K562 (cell line): ENCODE data around the gene EEPD1. TPM values are rescaled to one million over a fixed set of nuclear protein-coding genes. Genes with fewer than 3 reads are reported as not detected.

ENCODE experiments used
- CBX3 ChIP-seq, 2 experiments: IDR thresholded peaks; 1 replicate in 1 of 2; 2 replicates in 1 of 2; pipeline ENCODE4 v1.6.1; 2012; ENCODE audit warnings: inconsistent platforms in 2 of 2, low read length in 2 of 2, borderline replicate concordance in 1 of 2, control low read depth in 1 of 2
- HNRNPK ChIP-seq: fragments of 200-400 bp; formaldehyde crosslinking; IDR thresholded peaks from one replicate; pipeline ENCODE4 v1.6.1; 2018; ENCODE audit warnings: mild to moderate bottlenecking, low read depth, low read length; ENCODE audit not compliant: poor library complexity, severe bottlenecking
- MYC ChIP-seq, 2 experiments: fragments of 250-450 bp in 1 of 2; sonication (Bioruptor Pico) in 1 of 2; IDR thresholded peaks; 2 replicates each; pipeline versions ENCODE4 v1.5.1 to v1.6.1; 2012 to 2021; ENCODE audit warnings: low read depth in 2 of 2, borderline replicate concordance in 1 of 2, improper control_type of control experiment in 1 of 2, low read length in 1 of 2, mild to moderate bottlenecking in 1 of 2, moderate library complexity in 1 of 2
- NR2F6 ChIP-seq: fragments of 450-650 bp; formaldehyde crosslinking; IDR thresholded peaks from 2 replicates; pipeline ENCODE4 v1.4.0; 2020; ENCODE audit warnings: mild to moderate bottlenecking
- RBM39 ChIP-seq: fragments of 200-400 bp; formaldehyde crosslinking; optimal IDR thresholded peaks from 2 replicates; pipeline ENCODE3; 2018; ENCODE audit warnings: low read depth, low read length
- SP1 ChIP-seq: sonication (generic); formaldehyde crosslinking; IDR thresholded peaks from 2 replicates; pipeline ENCODE4 v1.8.1; 2022; ENCODE audit warnings: mild to moderate bottlenecking, missing genetic modification reagents
- SP2 ChIP-seq: IDR thresholded peaks from 2 replicates; pipeline ENCODE4 v1.6.1; 2011; ENCODE audit warnings: mild to moderate bottlenecking, low read depth, low read length, moderate library complexity; ENCODE audit not compliant: poor library complexity, severe bottlenecking; ENCODE audit errors: extremely low read depth
- TRIM24 ChIP-seq, 2 experiments: fragments of 450-650 bp; IDR thresholded peaks; 2 replicates each; pipeline ENCODE4 v1.6.1; 2016
- ZNF277 ChIP-seq: fragments of 250-450 bp; sonication (Bioruptor Pico); IDR thresholded peaks from 2 replicates; pipeline ENCODE4 v1.8.0; 2022; ENCODE audit warnings: inconsistent platforms, mild to moderate bottlenecking, moderate library complexity, borderline replicate concordance
- ZNF778 ChIP-seq: fragments of 450-650 bp; formaldehyde crosslinking; IDR thresholded peaks from 2 replicates; pipeline ENCODE4 v1.4.0; 2020; ENCODE audit warnings: mild to moderate bottlenecking, moderate library complexity
- polyA plus RNA-seq, 8 experiments: library from polyadenylated mRNA; depleted of rRNA in 4 of 8; stranded (reverse) in 5 of 8; unstranded in 3 of 8; fragments of >200 nt; fragmentation: Nextera tagmentation in 2 of 8; fragmentation: Illumina TruSeq in 1 of 8; extraction: Ambion mirVana in 2 of 8; extraction: Trizol in 1 of 8; gene quantifications; 2 replicates each; pipeline versions ENCODE4 v1.2.1 to v1.2.3, GENCODE V29; 2011 to 2014; ENCODE audit warnings: inconsistent platforms in 1 of 8, missing spikeins in 1 of 8
- total RNA-seq, 7 experiments: library from RNA; depleted of rRNA in 6 of 7; stranded (reverse); fragments of >200 nt in 6 of 7; fragmentation: Illumina TruSeq in 2 of 7; extraction: Trizol in 2 of 7; gene quantifications; 2 replicates each; pipeline versions ENCODE4 v1.2.1 to v1.2.3, GENCODE V29; 2011 to 2021; ENCODE audit warnings: low replicate concordance in 1 of 7
- TF ChIP-seq, protein P1 (sequence below): sonication (generic); formaldehyde crosslinking; IDR thresholded peaks from 2 replicates; pipeline ENCODE4 v1.8.0; 2022; ENCODE audit warnings: mild to moderate bottlenecking, low read depth, missing genetic modification reagents
- TF ChIP-seq, protein P2 (sequence below): fragments of 450-650 bp; IDR thresholded peaks from 2 replicates; pipeline ENCODE4 v1.6.1; 2016; ENCODE audit warnings: mild to moderate bottlenecking, moderate library complexity

The EEPD1 gene
- total and polyA plus RNA-seq, 9 of the 15 experiments (the other 6 are each of a cell fraction or from before 2014, with no cell fraction given), result 0.01 to 1.5 (median 0.74) TPM; not detected in 1

DNA sequence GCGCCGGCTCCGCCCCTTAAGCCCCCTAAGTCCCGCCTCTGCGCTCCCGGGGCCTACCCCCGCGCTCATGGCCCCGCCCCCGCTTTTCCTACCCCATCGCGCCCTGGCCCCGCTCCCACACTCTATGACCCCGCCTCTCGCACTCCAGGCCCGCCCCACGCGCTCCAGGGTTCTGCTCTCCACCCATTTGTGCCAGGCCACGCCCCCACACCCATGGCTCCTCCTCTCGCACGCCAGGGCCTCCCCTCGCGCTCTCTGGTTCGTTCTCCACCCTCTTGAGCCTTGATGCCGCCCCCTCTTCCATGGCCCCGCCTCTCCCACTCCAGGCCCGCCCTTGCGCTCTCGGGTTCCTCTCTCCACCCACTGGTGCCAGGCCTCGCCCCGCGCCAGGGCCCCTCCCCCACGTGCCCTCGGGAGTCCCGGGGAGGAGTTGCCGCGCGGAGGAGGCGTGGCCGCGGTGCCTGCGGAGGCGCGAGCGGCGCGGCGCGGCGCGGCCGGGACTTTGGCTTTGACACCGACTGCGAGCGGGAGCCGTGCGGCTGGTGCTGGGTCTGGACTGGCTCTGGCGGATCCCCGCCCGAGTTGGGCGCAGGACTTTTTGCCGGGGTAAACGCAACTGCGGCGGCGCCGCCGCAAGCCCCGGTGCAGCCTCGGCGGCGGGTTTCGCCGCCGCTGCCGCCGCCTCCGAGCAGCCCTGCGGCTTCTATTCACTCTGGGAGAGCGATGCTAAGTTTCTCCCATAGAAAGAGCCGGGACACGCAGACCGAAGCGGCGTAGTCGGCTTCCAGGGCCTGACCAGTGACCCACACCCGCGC, at the start of gene EEPD1 (continued):
- TF ChIP-seq, protein P1, sequence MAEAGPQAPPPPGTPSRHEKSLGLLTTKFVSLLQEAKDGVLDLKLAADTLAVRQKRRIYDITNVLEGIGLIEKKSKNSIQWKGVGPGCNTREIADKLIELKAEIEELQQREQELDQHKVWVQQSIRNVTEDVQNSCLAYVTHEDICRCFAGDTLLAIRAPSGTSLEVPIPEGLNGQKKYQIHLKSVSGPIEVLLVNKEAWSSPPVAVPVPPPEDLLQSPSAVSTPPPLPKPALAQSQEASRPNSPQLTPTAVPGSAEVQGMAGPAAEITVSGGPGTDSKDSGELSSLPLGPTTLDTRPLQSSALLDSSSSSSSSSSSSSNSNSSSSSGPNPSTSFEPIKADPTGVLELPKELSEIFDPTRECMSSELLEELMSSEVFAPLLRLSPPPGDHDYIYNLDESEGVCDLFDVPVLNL (CRISPR knock-in tag), result no peak
- TF ChIP-seq CBX3 (IDR thresholded peaks at IDR 0.05; ENCODE audit: borderline replicate concordance in 1 of 2, low read length in 2 of 2), result no peak
- 0 out of 2 replicates have a peak, but pooled peaks have one; percentile 49 for TF ChIP-seq MYC (IDR thresholded peaks at IDR 0.05; ENCODE audit: low read depth, low read length)
- TF ChIP-seq MYC (CRISPR knock-in tag; IDR thresholded peaks at IDR 0.05; ENCODE audit: borderline replicate concordance, low read depth), result no peak
- TF ChIP-seq RBM39, result no peak
- peak; percentile 88 for TF ChIP-seq SP1
- TF ChIP-seq SP2, result no peak
- TF ChIP-seq, protein P2, sequence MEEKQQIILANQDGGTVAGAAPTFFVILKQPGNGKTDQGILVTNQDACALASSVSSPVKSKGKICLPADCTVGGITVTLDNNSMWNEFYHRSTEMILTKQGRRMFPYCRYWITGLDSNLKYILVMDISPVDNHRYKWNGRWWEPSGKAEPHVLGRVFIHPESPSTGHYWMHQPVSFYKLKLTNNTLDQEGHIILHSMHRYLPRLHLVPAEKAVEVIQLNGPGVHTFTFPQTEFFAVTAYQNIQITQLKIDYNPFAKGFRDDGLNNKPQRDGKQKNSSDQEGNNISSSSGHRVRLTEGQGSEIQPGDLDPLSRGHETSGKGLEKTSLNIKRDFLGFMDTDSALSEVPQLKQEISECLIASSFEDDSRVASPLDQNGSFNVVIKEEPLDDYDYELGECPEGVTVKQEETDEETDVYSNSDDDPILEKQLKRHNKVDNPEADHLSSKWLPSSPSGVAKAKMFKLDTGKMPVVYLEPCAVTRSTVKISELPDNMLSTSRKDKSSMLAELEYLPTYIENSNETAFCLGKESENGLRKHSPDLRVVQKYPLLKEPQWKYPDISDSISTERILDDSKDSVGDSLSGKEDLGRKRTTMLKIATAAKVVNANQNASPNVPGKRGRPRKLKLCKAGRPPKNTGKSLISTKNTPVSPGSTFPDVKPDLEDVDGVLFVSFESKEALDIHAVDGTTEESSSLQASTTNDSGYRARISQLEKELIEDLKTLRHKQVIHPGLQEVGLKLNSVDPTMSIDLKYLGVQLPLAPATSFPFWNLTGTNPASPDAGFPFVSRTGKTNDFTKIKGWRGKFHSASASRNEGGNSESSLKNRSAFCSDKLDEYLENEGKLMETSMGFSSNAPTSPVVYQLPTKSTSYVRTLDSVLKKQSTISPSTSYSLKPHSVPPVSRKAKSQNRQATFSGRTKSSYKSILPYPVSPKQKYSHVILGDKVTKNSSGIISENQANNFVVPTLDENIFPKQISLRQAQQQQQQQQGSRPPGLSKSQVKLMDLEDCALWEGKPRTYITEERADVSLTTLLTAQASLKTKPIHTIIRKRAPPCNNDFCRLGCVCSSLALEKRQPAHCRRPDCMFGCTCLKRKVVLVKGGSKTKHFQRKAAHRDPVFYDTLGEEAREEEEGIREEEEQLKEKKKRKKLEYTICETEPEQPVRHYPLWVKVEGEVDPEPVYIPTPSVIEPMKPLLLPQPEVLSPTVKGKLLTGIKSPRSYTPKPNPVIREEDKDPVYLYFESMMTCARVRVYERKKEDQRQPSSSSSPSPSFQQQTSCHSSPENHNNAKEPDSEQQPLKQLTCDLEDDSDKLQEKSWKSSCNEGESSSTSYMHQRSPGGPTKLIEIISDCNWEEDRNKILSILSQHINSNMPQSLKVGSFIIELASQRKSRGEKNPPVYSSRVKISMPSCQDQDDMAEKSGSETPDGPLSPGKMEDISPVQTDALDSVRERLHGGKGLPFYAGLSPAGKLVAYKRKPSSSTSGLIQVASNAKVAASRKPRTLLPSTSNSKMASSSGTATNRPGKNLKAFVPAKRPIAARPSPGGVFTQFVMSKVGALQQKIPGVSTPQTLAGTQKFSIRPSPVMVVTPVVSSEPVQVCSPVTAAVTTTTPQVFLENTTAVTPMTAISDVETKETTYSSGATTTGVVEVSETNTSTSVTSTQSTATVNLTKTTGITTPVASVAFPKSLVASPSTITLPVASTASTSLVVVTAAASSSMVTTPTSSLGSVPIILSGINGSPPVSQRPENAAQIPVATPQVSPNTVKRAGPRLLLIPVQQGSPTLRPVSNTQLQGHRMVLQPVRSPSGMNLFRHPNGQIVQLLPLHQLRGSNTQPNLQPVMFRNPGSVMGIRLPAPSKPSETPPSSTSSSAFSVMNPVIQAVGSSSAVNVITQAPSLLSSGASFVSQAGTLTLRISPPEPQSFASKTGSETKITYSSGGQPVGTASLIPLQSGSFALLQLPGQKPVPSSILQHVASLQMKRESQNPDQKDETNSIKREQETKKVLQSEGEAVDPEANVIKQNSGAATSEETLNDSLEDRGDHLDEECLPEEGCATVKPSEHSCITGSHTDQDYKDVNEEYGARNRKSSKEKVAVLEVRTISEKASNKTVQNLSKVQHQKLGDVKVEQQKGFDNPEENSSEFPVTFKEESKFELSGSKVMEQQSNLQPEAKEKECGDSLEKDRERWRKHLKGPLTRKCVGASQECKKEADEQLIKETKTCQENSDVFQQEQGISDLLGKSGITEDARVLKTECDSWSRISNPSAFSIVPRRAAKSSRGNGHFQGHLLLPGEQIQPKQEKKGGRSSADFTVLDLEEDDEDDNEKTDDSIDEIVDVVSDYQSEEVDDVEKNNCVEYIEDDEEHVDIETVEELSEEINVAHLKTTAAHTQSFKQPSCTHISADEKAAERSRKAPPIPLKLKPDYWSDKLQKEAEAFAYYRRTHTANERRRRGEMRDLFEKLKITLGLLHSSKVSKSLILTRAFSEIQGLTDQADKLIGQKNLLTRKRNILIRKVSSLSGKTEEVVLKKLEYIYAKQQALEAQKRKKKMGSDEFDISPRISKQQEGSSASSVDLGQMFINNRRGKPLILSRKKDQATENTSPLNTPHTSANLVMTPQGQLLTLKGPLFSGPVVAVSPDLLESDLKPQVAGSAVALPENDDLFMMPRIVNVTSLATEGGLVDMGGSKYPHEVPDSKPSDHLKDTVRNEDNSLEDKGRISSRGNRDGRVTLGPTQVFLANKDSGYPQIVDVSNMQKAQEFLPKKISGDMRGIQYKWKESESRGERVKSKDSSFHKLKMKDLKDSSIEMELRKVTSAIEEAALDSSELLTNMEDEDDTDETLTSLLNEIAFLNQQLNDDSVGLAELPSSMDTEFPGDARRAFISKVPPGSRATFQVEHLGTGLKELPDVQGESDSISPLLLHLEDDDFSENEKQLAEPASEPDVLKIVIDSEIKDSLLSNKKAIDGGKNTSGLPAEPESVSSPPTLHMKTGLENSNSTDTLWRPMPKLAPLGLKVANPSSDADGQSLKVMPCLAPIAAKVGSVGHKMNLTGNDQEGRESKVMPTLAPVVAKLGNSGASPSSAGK, result no peak
- TF ChIP-seq ZNF778, result no peak
- no peak for TF ChIP-seq HNRNPK
- TF ChIP-seq TRIM24 (IDR thresholded peaks at IDR 0.05), result no peak
- no peak for TF ChIP-seq ZNF277
- TF ChIP-seq NR2F6 (CRISPR knock-in tag), result no peak
